GM19351 (cell line): ENCODE measurements around the gene HBG2.
"Not testable (repeated sequence)": the region's sequence is repeated elsewhere in the genome, so short reads cannot be mapped to it uniquely, and the experiment has no call there.

Experiments
- ATAC-seq: cut with Tn5 transposase; IDR thresholded peaks from one replicate; pipeline ENCODE4 v1.9.1; 2021; ENCODE audit warnings: mild to moderate bottlenecking, moderate library complexity; ENCODE audit not compliant: unreplicated experiment

Gene HBG2

GRCh38 chr11:5254646-5255413 is at the start of gene HBG2:
HBG2 (minus strand) TSS chr11:5254781; CDS start chr11:5254728, 53 bp downstream.
- ATAC-seq: not testable (repeated sequence)

GRCh38 chr11:5304046-5304445 is 49.5 kb upstream of the HBG2 start:
- ATAC-seq: no peak

- no peak for ATAC-seq
Observed at GRCh38 chr11:5303626-5304025, 49.0 kb upstream of the HBG2 start.

GRCh38 chr11:5301846-5302245 is 47.3 kb upstream of the HBG2 start, which contains the start of gene OR51B4:
OR51B4 (minus strand) TSS chr11:5301946; CDS start chr11:5301946, 0 bp downstream.
- no peak for ATAC-seq

GRCh38 chr11:5300251-5300650 is 45.7 kb upstream of the HBG2 start:
- ATAC-seq: no peak

- no peak for ATAC-seq
Observed at GRCh38 chr11:5298451-5298850, 43.9 kb upstream of the HBG2 start.

- no peak for ATAC-seq
Observed at GRCh38 chr11:5297721-5298323, 43.2 kb upstream of the HBG2 start.

GRCh38 chr11:5294342-5294995 is 39.9 kb upstream of the HBG2 start:
- ATAC-seq: not testable (repeated sequence)

- ATAC-seq: no peak
Observed at GRCh38 chr11:5293028-5293427, 38.4 kb upstream of the HBG2 start.

GRCh38 chr11:5291207-5291838 is 36.7 kb upstream of the HBG2 start:
- peak; percentile 100 for ATAC-seq

- no peak for ATAC-seq
Observed at GRCh38 chr11:5290106-5290505, 35.5 kb upstream of the HBG2 start.

GRCh38 chr11:5289696-5290095 is 35.1 kb upstream of the HBG2 start:
- ATAC-seq: no peak

- ATAC-seq: no peak
Observed at GRCh38 chr11:5288906-5289550, 34.4 kb upstream of the HBG2 start.

- ATAC-seq: no peak
Observed at GRCh38 chr11:5288108-5288905, 33.7 kb upstream of the HBG2 start.

- ATAC-seq: no peak
Observed at GRCh38 chr11:5286901-5287300, 32.3 kb upstream of the HBG2 start.

GRCh38 chr11:5286351-5286750 is 31.8 kb upstream of the HBG2 start:
- no peak for ATAC-seq

GRCh38 chr11:5285703-5286340 is 31.2 kb upstream of the HBG2 start:
- ATAC-seq: no peak

GRCh38 chr11:5284637-5285036 is 30.1 kb upstream of the HBG2 start:
- no peak for ATAC-seq

GRCh38 chr11:5283882-5284281 is 29.3 kb upstream of the HBG2 start:
- no peak for ATAC-seq

- no peak for ATAC-seq
Observed at GRCh38 chr11:5283086-5283485, 28.5 kb upstream of the HBG2 start.
